Lower leg skin (tissue), 3 donors: ENCODE results near the gene ERMP1.
"Not testable (repeated sequence)": the region's sequence is repeated elsewhere in the genome, so short reads cannot be mapped to it uniquely, and the experiment has no call there.

ENCODE experiments used
- CTCF ChIP-seq, 3 donors: fragments of 450-650 bp; IDR thresholded peaks; one replicate each; pipeline ENCODE4 v1.5.1; 2016; ENCODE audit warnings: antibody characterized with exemption in 3 of 3, mild to moderate bottlenecking in 3 of 3, moderate library complexity in 2 of 3
- POLR2A ChIP-seq, 2 donors: fragments of 450-650 bp; IDR thresholded peaks; one replicate each; pipeline ENCODE4 v1.6.1; 2016 to 2017; ENCODE audit warnings: antibody characterized with exemption in 2 of 2, mild to moderate bottlenecking in 1 of 2, moderate library complexity in 1 of 2

- TF ChIP-seq CTCF, POLR2A (IDR thresholded peaks at IDR 0.05): not testable (repeated sequence)
Observed at GRCh38 chr9:5783420-5783819, 49.5 kb downstream of the ERMP1 start.
